UCSD-AML1 (cell line): ENCODE measurements around the gene ANXA6.
"Not testable (repeated sequence)": the region's sequence is repeated elsewhere in the genome, so short reads cannot be mapped to it uniquely, and the experiment has no call there.

Experiments
- DNase-seq: peaks from one replicate; lab custom pipeline; 2025; ENCODE audit not compliant: unreplicated experiment; lab: John Stamatoyannopoulos, UW

The ANXA6 gene

GRCh38 chr5:151181818-151182523, 24.4 kb upstream of the ANXA6 start:
- no peak for DNase-seq

GRCh38 chr5:151180291-151180690, 22.7 kb upstream of the ANXA6 start:
- DNase-seq: no peak

- no peak for DNase-seq
Measured at GRCh38 chr5:151179489-151179840, 21.9 kb upstream of the ANXA6 start.

- no peak for DNase-seq
Measured at GRCh38 chr5:151178777-151179488, 21.4 kb upstream of the ANXA6 start.

GRCh38 chr5:151178372-151178771, 20.8 kb upstream of the ANXA6 start:
- no peak for DNase-seq

GRCh38 chr5:151176268-151176667, 18.7 kb upstream of the ANXA6 start:
- DNase-seq: not testable (repeated sequence)

GRCh38 chr5:151174612-151175101, 17.1 kb upstream of the ANXA6 start:
- no peak for DNase-seq

GRCh38 chr5:151173711-151174611, 16.4 kb upstream of the ANXA6 start:
- no peak for DNase-seq

GRCh38 chr5:151171529-151171928, 13.9 kb upstream of the ANXA6 start:
- no peak for DNase-seq

GRCh38 chr5:151168602-151169344, 11.2 kb upstream of the ANXA6 start:
- DNase-seq: no peak

- no peak for DNase-seq
Measured at GRCh38 chr5:151167022-151167421, 9.4 kb upstream of the ANXA6 start.

- peak; percentile 76 for DNase-seq
Measured at GRCh38 chr5:151164687-151165392, 7.3 kb upstream of the ANXA6 start.

- DNase-seq: no peak
Measured at GRCh38 chr5:151162776-151163175, 5.2 kb upstream of the ANXA6 start.

GRCh38 chr5:151159649-151160373, 2.2 kb upstream of the ANXA6 start:
- no peak for DNase-seq

- DNase-seq: no peak
Measured at GRCh38 chr5:151158287-151158661, 695 bp upstream of the ANXA6 start.

GRCh38 chr5:151156507-151157420, 815 bp downstream of the ANXA6 start:
- DNase-seq: no peak

GRCh38 chr5:151155775-151156506, 1.6 kb downstream of the ANXA6 start:
- DNase-seq: no peak
